OCI-LY1 (cell line): Measurements from ENCODE around the gene CAMTA1.

Experiments
- H2AFZ ChIP-seq: fragments of 200-600 bp; sonication (generic), shearing (Covaris generic); 2 replicates; pipeline ENCODE4 v1.6.0; 2014; ENCODE audit warnings: antibody characterized with exemption, mild to moderate bottlenecking, low read length
- H3F3A ChIP-seq: fragments of 200-600 bp; sonication (generic), shearing (Covaris generic); 2 replicates; pipeline ENCODE4 v1.6.0; 2014; ENCODE audit warnings: mild to moderate bottlenecking, antibody characterized with exemption, low read length, moderate library complexity; ENCODE audit not compliant: insufficient read depth
- H3K27ac ChIP-seq: fragments of 200-600 bp; sonication (generic); 2 replicates; pipeline ENCODE4 v1.5.1; 2014; ENCODE audit warnings: low read length, mixed run types, mild to moderate bottlenecking, low read depth; ENCODE audit not compliant: poor library complexity, severe bottlenecking
- H3K27me3 ChIP-seq: fragments of 200-600 bp; sonication (generic); 2 replicates; pipeline ENCODE4 v1.6.0; 2014; ENCODE audit warnings: antibody characterized with exemption, mild to moderate bottlenecking, low read length, moderate library complexity; ENCODE audit not compliant: insufficient read depth
- H3K36me3 ChIP-seq: fragments of 200-600 bp; sonication (generic); 2 replicates; pipeline ENCODE4 v1.6.1; 2014; ENCODE audit warnings: mild to moderate bottlenecking, antibody characterized with exemption, low read length, moderate library complexity, mixed read lengths; ENCODE audit not compliant: insufficient read depth
- H3K4me1 ChIP-seq: fragments of 200-600 bp; sonication (generic); 2 replicates; pipeline ENCODE4 v1.5.1; 2014; ENCODE audit warnings: mild to moderate bottlenecking, low read length, moderate library complexity; ENCODE audit not compliant: insufficient read depth, severe bottlenecking
- H3K4me2 ChIP-seq: fragments of 200-600 bp; sonication (generic), shearing (Covaris generic); 2 replicates; pipeline ENCODE4 v1.6.1; 2014; ENCODE audit warnings: low read length
- H3K4me3 ChIP-seq: fragments of 200-600 bp; sonication (generic); 2 replicates; pipeline ENCODE4 v1.5.1; 2014; ENCODE audit warnings: low read length, low read depth, mild to moderate bottlenecking, mixed read lengths; ENCODE audit not compliant: poor library complexity, severe bottlenecking
- H3K79me2 ChIP-seq: fragments of 200-600 bp; shearing (Covaris generic); 2 replicates; pipeline ENCODE4 v1.6.1; 2016; ENCODE audit warnings: mixed run types, low read length, mixed read lengths; ENCODE audit not compliant: insufficient read depth
- H3K9ac ChIP-seq: fragments of 200-600 bp; sonication (generic), shearing (Covaris generic); 2 replicates; pipeline ENCODE4 v1.6.1; 2014; ENCODE audit warnings: mild to moderate bottlenecking, low read length, mixed read lengths
- H3K9me2 ChIP-seq: fragments of 200-600 bp; sonication (generic), shearing (Covaris generic); 2 replicates; pipeline ENCODE4 v1.6.1; 2014; ENCODE audit warnings: low read depth, mild to moderate bottlenecking, low read length, mixed read lengths
- H3K9me3 ChIP-seq: fragments of 200-600 bp; shearing (Covaris generic); 2 replicates; pipeline ENCODE4 v1.6.1; 2014; ENCODE audit warnings: low read length, mixed read lengths
- H4K20me1 ChIP-seq: fragments of 200-600 bp; sonication (generic), shearing (Covaris generic); 2 replicates; pipeline ENCODE4 v1.6.0; 2016; ENCODE audit warnings: mild to moderate bottlenecking, low read length; ENCODE audit not compliant: insufficient read depth
- EZH2 ChIP-seq: fragments of 200-600 bp; sonication (generic), shearing (Covaris generic); IDR thresholded peaks from 2 replicates; pipeline ENCODE4 v1.8.0; 2017; ENCODE audit warnings: borderline replicate concordance, mixed run types, mild to moderate bottlenecking, antibody characterized with exemption, low read length, moderate library complexity, mixed read lengths
- TF ChIP-seq, protein P1 (sequence below): fragments of 200-600 bp; sonication (generic), shearing (Covaris generic); IDR thresholded peaks from 2 replicates; pipeline ENCODE4 v1.5.1; 2017; ENCODE audit warnings: mild to moderate bottlenecking, antibody characterized with exemption, low read length, moderate library complexity, mixed read lengths

CAMTA1 gene

DNA sequence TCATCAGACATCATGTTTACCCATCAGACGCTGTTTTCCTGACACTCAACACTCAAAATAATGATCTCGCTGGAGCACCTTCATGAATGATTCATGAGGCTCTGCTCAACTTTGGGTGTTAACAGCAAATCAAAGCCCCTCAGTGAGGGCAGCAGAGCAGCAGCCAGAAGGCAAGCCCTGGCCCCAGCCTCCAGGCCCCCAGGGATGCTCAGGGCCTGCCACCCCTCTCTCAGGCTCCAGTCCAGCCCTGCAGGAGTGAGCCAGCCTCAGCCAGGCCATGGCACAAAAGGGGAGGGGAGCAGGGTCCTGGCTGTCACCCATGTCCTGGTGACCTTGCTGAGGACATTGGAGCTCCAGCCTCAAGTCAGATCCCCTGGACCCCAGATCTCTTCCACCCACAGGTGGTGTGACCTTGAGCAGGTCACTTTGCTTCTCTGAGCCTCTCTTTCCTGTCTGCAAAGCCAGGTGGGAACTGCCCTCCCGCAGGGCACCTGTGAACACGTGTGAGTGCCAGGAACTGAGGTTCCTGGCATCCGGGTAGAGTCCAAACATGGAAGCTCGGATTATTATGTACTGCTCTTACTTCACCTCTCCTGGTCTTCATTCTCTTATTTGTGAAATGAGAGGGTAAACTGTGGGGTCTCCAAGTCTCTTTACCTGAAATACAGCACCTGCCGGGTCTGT, 824.2 kb downstream of the CAMTA1 start:
- Histone ChIP-seq H3K4me2 (no peak overlapping the region), H3K27ac (no peak overlapping the region), H2AFZ (no peak overlapping the region), H3K79me2 (no peaks in the 10 kb centered on the region), H3K9ac (no peak overlapping the region), H3K4me1 (no peaks in the 10 kb centered on the region), H3K27me3 (no peaks in the 10 kb centered on the region), H3K36me3 (no peaks in the 10 kb centered on the region), H3K4me3 (no peak overlapping the region), H3K9me2 (no peaks in the 10 kb centered on the region), H3K9me3 (no peaks in the 10 kb centered on the region), H3F3A (no peaks in the 10 kb centered on the region), H4K20me1 (no peaks in the 10 kb centered on the region)
- TF ChIP-seq, protein P1, sequence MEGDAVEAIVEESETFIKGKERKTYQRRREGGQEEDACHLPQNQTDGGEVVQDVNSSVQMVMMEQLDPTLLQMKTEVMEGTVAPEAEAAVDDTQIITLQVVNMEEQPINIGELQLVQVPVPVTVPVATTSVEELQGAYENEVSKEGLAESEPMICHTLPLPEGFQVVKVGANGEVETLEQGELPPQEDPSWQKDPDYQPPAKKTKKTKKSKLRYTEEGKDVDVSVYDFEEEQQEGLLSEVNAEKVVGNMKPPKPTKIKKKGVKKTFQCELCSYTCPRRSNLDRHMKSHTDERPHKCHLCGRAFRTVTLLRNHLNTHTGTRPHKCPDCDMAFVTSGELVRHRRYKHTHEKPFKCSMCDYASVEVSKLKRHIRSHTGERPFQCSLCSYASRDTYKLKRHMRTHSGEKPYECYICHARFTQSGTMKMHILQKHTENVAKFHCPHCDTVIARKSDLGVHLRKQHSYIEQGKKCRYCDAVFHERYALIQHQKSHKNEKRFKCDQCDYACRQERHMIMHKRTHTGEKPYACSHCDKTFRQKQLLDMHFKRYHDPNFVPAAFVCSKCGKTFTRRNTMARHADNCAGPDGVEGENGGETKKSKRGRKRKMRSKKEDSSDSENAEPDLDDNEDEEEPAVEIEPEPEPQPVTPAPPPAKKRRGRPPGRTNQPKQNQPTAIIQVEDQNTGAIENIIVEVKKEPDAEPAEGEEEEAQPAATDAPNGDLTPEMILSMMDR, result no peak
- no peak for TF ChIP-seq EZH2

DNA sequence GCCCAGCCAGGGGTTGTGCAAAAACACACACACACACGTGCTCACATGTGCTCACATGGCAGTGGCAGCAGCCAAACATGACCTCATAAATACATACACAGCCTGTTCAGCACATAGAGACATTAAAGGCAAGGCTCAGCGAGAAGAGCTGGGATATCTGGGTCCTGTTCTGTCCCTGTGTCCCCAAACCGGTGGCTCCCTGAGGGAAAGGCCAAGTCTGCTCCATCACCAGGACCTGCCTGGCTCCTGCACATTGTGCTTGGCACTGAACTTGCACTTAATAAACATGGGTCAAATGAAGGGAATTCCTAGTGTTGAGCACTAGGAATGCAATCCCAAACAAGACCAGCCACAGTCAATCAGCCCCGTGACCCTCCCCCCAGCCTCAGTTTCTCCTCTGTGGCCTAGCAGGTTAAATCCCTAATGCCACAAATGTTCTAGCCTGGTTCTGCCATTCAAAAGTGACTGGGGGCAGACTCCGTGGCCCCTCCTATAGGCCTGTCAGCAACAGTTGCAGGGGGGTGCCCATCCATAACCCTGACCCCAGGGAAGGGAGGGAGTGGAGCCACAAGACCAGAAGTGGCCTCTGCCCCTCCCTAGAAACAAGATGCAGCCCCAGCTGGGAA, 825.0 kb downstream of the CAMTA1 start:
- Histone ChIP-seq H4K20me1 (no peaks in the 10 kb centered on the region), H3K4me2 (no peak overlapping the region), H3K9me3 (no peaks in the 10 kb centered on the region), H3K9ac (no peak overlapping the region), H3K4me3 (no peak overlapping the region), H2AFZ (no peak overlapping the region), H3K9me2 (no peaks in the 10 kb centered on the region), H3K27me3 (0 out of 2 replicates have a peak, but pooled peaks cover 3% of the 10 kb centered on the region), H3K27ac (no peak overlapping the region), H3K36me3 (no peaks in the 10 kb centered on the region), H3K79me2 (no peaks in the 10 kb centered on the region), H3F3A (no peaks in the 10 kb centered on the region), H3K4me1 (no peaks in the 10 kb centered on the region)
- no peak for TF ChIP-seq EZH2
- TF ChIP-seq, protein P1, result no peak

DNA sequence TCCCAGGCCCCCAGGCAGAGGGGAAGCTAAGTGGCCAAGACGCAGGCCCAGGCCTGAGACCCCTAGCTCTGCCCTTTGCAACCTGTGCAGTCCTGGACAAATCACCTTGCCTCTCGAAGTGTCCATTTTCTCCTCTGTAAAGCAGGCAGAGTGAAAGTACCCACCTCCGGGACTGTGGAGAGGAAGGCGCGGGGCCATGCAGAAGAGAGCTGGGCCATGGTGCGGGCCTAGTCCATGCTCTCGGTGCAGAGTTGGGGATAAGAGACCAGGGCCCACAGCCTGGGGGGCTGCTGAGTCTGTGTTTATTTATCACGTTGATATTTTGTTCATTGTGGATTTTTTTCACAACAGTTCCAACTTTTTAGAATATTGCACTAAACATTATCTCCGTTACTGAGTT, 825.7 kb downstream of the CAMTA1 start:
- Histone ChIP-seq H4K20me1 (no peaks in the 10 kb centered on the region), H3K9ac (no peak overlapping the region), H3K27me3 (0 out of 2 replicates have a peak, but pooled peaks cover 4% of the 10 kb centered on the region), H3F3A (no peaks in the 10 kb centered on the region), H3K9me3 (no peaks in the 10 kb centered on the region), H3K9me2 (no peaks in the 10 kb centered on the region), H3K79me2 (no peaks in the 10 kb centered on the region), H3K27ac (no peak overlapping the region), H3K4me3 (no peak overlapping the region), H2AFZ (no peak overlapping the region), H3K36me3 (no peaks in the 10 kb centered on the region), H3K4me1 (no peaks in the 10 kb centered on the region), H3K4me2 (no peak overlapping the region)
- TF ChIP-seq, protein P1, result no peak
- TF ChIP-seq EZH2, result no peak
